Measurements from ENCODE around the gene SPACA6. TPM values are rescaled to one million over a fixed set of nuclear protein-coding genes. Genes with fewer than 3 reads are reported as not detected.

SPACA6 gene
- total RNA-seq, 1 donor from 2014 or later: 4.9 TPM

- no peak overlapping the region for H3K4me3 ChIP-seq (ENCODE audit: low read depth, low read length)
- no peak for DNase-seq (ENCODE audit: low read depth)
- TF ChIP-seq, protein P1, sequence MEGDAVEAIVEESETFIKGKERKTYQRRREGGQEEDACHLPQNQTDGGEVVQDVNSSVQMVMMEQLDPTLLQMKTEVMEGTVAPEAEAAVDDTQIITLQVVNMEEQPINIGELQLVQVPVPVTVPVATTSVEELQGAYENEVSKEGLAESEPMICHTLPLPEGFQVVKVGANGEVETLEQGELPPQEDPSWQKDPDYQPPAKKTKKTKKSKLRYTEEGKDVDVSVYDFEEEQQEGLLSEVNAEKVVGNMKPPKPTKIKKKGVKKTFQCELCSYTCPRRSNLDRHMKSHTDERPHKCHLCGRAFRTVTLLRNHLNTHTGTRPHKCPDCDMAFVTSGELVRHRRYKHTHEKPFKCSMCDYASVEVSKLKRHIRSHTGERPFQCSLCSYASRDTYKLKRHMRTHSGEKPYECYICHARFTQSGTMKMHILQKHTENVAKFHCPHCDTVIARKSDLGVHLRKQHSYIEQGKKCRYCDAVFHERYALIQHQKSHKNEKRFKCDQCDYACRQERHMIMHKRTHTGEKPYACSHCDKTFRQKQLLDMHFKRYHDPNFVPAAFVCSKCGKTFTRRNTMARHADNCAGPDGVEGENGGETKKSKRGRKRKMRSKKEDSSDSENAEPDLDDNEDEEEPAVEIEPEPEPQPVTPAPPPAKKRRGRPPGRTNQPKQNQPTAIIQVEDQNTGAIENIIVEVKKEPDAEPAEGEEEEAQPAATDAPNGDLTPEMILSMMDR (conservative IDR thresholded peaks at IDR 0.05; ENCODE audit: low read depth, low read length): no peak
Observed at GRCh38 chr19:51698296-51698695, 5.2 kb downstream of the SPACA6 start.

DNA sequence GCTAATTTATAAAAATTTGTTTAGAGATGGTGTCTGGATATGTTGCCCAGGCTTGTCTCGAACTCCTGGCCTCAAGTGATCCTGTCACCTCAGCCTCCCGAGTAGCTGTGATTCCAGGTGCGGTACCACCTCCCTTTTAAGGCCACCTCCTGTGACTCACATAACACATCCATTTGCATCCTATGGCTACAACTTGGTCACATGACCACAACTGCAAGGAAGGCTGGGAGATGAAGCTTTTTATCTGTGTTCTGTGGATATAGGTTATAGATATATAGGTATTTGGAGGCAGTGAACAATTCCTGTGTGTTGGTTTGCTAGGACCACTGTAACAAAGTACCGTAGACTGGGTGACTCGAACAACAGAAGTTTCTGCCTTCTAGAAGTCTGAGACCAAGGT lies 6.0 kb downstream of the SPACA6 start:
- DNase-seq (ENCODE audit: low read depth): no peak
- H3K4me3 ChIP-seq (ENCODE audit: low read depth, low read length): no peak overlapping the region
- TF ChIP-seq, protein P1 (conservative IDR thresholded peaks at IDR 0.05; ENCODE audit: low read depth, low read length): no peak

GRCh38 chr19:51701468-51702100 lies 8.5 kb downstream of the SPACA6 start:
- no peak overlapping the region for H3K4me3 ChIP-seq (ENCODE audit: low read depth, low read length)
- DNase-seq (ENCODE audit: low read depth): no peak
- TF ChIP-seq, protein P1 (conservative IDR thresholded peaks at IDR 0.05; ENCODE audit: low read depth, low read length): no peak

GRCh38 chr19:51702103-51702824 lies 9.1 kb downstream of the SPACA6 start:
- no peak for DNase-seq (ENCODE audit: low read depth)
- TF ChIP-seq, protein P1 (conservative IDR thresholded peaks at IDR 0.05; ENCODE audit: low read depth, low read length): no peak

DNA sequence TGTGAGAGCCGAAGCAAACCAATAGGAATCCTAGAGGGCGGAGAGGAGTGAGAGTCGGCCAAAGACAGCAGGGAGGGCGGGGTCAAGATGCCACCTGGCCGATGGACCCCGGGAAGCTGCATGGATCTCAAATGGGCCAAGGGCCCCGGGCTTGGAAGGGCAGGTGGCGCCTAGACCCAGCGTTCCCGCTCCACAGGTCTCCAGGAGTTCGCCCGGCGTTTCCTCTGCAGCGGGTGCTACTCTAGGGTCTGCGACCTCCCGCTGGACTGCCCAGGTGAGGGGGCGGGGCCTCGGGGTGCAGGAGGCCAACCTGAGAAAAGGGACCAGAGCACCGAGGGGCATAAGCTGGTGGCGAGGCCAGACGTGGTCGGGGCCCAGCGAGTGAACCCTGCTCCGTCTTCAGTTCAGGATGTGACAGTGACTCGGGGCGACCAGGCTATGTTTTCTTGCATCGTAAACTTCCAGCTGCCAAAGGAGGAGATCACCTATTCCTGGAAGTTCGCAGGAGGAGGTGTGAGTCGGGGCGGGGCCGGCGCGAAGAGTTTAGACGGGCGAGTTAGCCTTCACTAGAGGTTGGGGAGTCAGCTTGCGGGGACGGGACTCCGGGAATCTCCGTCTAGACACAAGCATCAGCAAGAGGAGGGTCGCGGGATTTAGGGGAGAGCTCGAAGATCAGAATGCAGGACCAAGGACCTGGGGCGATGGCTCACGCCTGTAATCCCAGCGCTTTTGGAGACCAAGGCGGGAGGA lies 9.9 kb downstream of the SPACA6 start:
- TF ChIP-seq, protein P1 (conservative IDR thresholded peaks at IDR 0.05; ENCODE audit: low read depth, low read length): no peak
- DNase-seq (ENCODE audit: low read depth): no peak
- H3K4me3 ChIP-seq (ENCODE audit: low read depth, low read length): peak overlapping the region; percentile 72

More at GRCh38 chr19:51702103-51702824, 9.1 kb downstream of the SPACA6 start:
- H3K4me3 ChIP-seq (ENCODE audit: low read depth, low read length): no peak overlapping the region

GRCh38 chr19:51703575-51704515 lies 10.7 kb downstream of the SPACA6 start:
- TF ChIP-seq, protein P1 (conservative IDR thresholded peaks at IDR 0.05; ENCODE audit: low read depth, low read length): peak; percentile 37
- no peak for DNase-seq (ENCODE audit: low read depth)
- peak overlapping the region; percentile 72 for H3K4me3 ChIP-seq (ENCODE audit: low read depth, low read length)

Data from epithelial cell of proximal tubule (primary cell).